PC-9 (cell line): ENCODE measurements around the gene GBX1. TPM values are rescaled to one million over a fixed set of nuclear protein-coding genes. Genes with fewer than 3 reads are reported as not detected.

Experiments
- BruUV-seq: library from RNA; stranded (reverse); fragments of 400-500 nt; replicated peaks from 2 replicates; lab custom pipeline; 2021; lab: Mats Ljungman, UMichigan
- CTCF ChIA-PET: fragments of 300-600 bp; sonication (Branson Sonifier 250); formaldehyde crosslinking; loops from one replicate; lab custom pipeline; 2022; ENCODE audit warnings: antibody characterized with exemption; lab: Charles Lee
- POLR2A ChIA-PET: fragments of 300-600 bp; sonication (Branson Sonifier 250); formaldehyde crosslinking; loops from one replicate; lab custom pipeline; 2022; ENCODE audit warnings: antibody characterized with exemption; ENCODE audit not compliant: unreplicated experiment; lab: Charles Lee
- DNase-seq, 2 experiments: peaks; one replicate each; pipeline versions ENCODE4 v3.0.0 to v3.0.0-alpha.2; 2015 to 2022; ENCODE audit warnings: mixed read lengths in 1 of 2
- H2AFZ ChIP-seq: fragments of 200-600 bp; sonication (generic); 2 replicates; pipeline ENCODE4 v1.8.1; 2017; ENCODE audit warnings: antibody characterized with exemption
- H3F3A ChIP-seq: fragments of 200-600 bp; sonication (generic); 2 replicates; pipeline ENCODE4 v1.8.1; 2017; ENCODE audit warnings: antibody characterized with exemption, mild to moderate bottlenecking, low read depth; ENCODE audit not compliant: insufficient read depth
- H3K27ac ChIP-seq: fragments of 200-600 bp; sonication (generic); 2 replicates; pipeline ENCODE4 v1.6.1; 2016; ENCODE audit warnings: mixed run types
- H3K27me3 ChIP-seq: fragments of 200-600 bp; sonication (generic); 2 replicates; pipeline ENCODE4 v1.6.1; 2016; ENCODE audit warnings: low read depth, mixed run types; ENCODE audit not compliant: insufficient read depth
- H3K36me3 ChIP-seq: fragments of 200-600 bp; sonication (generic); 2 replicates; pipeline ENCODE4 v1.6.1; 2016; ENCODE audit warnings: low read depth, mixed run types
- H3K4me1 ChIP-seq: fragments of 200-600 bp; sonication (generic); replicated peaks from 2 replicates; pipeline ENCODE4 v1.6.1; 2016; ENCODE audit warnings: mixed run types; ENCODE audit not compliant: insufficient read depth
- H3K4me2 ChIP-seq: fragments of 200-600 bp; sonication (generic); 2 replicates; pipeline ENCODE4 v1.6.1; 2017; ENCODE audit warnings: mixed run types
- H3K4me3 ChIP-seq: fragments of 200-600 bp; sonication (generic); 2 replicates; pipeline ENCODE4 v1.6.1; 2016; ENCODE audit warnings: mixed run types
- H3K79me2 ChIP-seq: fragments of 200-600 bp; sonication (generic); 2 replicates; pipeline ENCODE4 v1.6.1; 2017; ENCODE audit warnings: low read depth, mixed run types
- H3K9me2 ChIP-seq: fragments of 200-600 bp; sonication (generic); 2 replicates; pipeline ENCODE4 v1.8.1; 2017; ENCODE audit warnings: mild to moderate bottlenecking; ENCODE audit not compliant: insufficient read depth
- H3K9me3 ChIP-seq: fragments of 200-600 bp; sonication (generic); 2 replicates; pipeline ENCODE4 v1.8.1; 2016; ENCODE audit warnings: low read depth; ENCODE audit not compliant: insufficient read depth
- H4K20me1 ChIP-seq: fragments of 200-600 bp; sonication (generic); 2 replicates; pipeline ENCODE4 v1.8.1; 2017; ENCODE audit not compliant: insufficient read depth
- CTCF ChIP-seq: fragments of 200-600 bp; sonication (generic); conservative IDR thresholded peaks from 2 replicates; pipeline ENCODE4 v1.6.1; 2017; ENCODE audit warnings: mixed run types, antibody characterized with exemption, mild to moderate bottlenecking, moderate library complexity
- EZH2 ChIP-seq: fragments of 200-600 bp; sonication (generic); IDR thresholded peaks from 2 replicates; pipeline ENCODE4 v1.8.0; 2017; ENCODE audit warnings: antibody characterized with exemption, low read depth
- intact Hi-C: fragments of 100-400 bp; cut with micrococcal nuclease; formaldehyde crosslinking; loops from one replicate; pipeline ENCODE4 v1.10.0; 2022; ENCODE audit not compliant: unreplicated experiment
- total RNA-seq: library from RNA; stranded (reverse); gene quantifications from 2 replicates; pipeline ENCODE4 v1.2.3, GENCODE V29; 2021

The GBX1 gene
- total RNA-seq, 1 experiment from 2014 or later: not detected

GRCh38 chr7:151122276-151122675 lies 45.2 kb downstream of the GBX1 start:
- H3K9me2 ChIP-seq: no peaks in the 10 kb centered on the region
- no peak for DNase-seq
- no peaks in the 10 kb centered on the region; the same call in 1 of the 2 replicates for H3F3A ChIP-seq
- no peaks in the 10 kb centered on the region for H3K4me1 ChIP-seq
- ChIA-PET CTCF (interaction anchor here (0.6 kb wide), 1 partner anchor 54 kb away, joined by 4 read pairs; no protein-coding TSS in a partner anchor), POLR2A (no interaction called here)
- intact Hi-C loops: no loop called here
- H3K4me3 ChIP-seq: no peak overlapping the region
- TF ChIP-seq CTCF: no peak
- H3K27ac ChIP-seq: no peak overlapping the region
- H3K4me2 ChIP-seq: no peak overlapping the region
- H2AFZ ChIP-seq: no peak overlapping the region
- no peaks in the 10 kb centered on the region for H3K79me2 ChIP-seq
- H3K27me3 ChIP-seq: no peaks in the 10 kb centered on the region
- BruUV-seq: no TSS peak
- H3K9me3 ChIP-seq: no peaks in the 10 kb centered on the region
- H3K36me3 ChIP-seq: no peaks in the 10 kb centered on the region
- H4K20me1 ChIP-seq: peaks cover 13% of the 10 kb centered on the region

DNA sequence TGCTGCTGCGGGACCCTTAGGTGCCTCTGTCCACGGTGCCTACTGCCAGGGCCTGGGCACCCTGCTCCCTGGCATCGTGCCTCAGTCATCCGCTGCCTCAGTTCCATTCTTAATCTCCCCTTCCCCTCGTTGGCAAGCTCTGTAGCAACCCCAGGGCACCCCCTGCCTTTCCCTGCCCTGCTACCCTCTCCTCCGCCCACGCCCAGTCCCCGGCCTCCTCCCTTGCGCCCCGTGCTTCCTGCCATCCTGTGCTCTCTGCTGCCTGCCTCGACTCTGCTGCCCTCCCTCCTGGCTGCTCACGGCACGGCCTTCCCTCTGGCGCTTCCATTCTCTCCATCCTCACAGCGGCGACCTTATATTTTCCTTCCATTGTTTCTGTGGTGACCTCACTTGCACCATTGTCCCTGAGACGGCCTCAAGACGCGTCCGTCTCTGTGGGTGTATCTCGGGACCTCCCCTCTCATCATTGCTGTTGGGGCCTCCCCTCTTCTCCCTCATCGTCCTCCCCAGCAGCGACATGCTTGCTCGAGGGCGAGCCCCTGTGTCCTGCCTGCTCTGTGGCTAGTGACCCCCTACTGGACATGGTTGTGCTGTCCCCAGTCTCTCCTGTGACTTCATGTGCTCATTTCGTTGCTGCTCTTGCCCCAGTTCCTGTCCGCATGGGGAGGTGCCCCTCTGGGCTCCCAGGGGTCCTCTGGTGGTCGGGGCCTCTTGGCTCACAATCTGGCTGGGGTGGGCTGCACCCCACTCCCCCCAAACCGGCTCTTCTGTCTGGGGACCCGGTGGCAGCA lies 45.9 kb downstream of the GBX1 start:
- POLR2A ChIA-PET: no interaction called here
- no peaks in the 10 kb centered on the region for H3K4me1 ChIP-seq
- no peaks in the 10 kb centered on the region; the same call in 1 of the 2 replicates for H3F3A ChIP-seq
- H3K4me3 ChIP-seq: no peak overlapping the region
- H3K9me3 ChIP-seq: no peaks in the 10 kb centered on the region
- H2AFZ ChIP-seq: no peak overlapping the region
- H3K9me2 ChIP-seq: no peaks in the 10 kb centered on the region
- no peak for DNase-seq
- H3K27me3 ChIP-seq: no peaks in the 10 kb centered on the region
- no TSS peak for BruUV-seq
- TF ChIP-seq EZH2 (no peak), CTCF (no peak)
- H3K4me2 ChIP-seq: no peak overlapping the region
- H4K20me1 ChIP-seq: peaks cover 17% of the 10 kb centered on the region
- peaks cover 4% of the 10 kb centered on the region; the same call in 1 of the 2 replicates for H3K79me2 ChIP-seq
- no peak overlapping the region for H3K27ac ChIP-seq
- H3K36me3 ChIP-seq: no peaks in the 10 kb centered on the region
- CTCF ChIA-PET: interaction anchor here (0.6 kb wide), 1 partner anchor 55 kb away, joined by 4 read pairs; no protein-coding TSS in a partner anchor
- intact Hi-C loops: no loop called here

DNA sequence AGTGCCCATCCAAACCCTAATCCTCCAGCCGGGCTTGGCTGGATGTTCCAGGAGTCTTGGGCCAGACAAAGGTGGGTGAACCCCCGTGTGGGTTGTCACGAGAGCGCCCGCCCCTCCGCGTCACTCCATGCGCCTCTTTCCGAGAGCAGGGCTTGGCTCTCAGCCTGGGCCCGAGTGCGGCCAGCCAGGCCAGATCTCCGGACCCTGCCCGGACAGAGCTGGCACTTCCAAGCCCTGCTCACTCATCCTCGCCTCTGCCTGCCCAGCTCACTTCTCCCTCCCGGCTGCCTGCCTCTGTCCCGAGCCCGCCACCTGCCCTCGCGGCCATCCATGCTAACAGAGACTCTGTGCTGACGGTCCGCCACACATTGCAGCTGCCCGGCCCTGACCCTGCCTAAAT lies 46.6 kb downstream of the GBX1 start:
- H4K20me1 ChIP-seq: peaks cover 24% of the 10 kb centered on the region
- H2AFZ ChIP-seq: no peak overlapping the region
- no peaks in the 10 kb centered on the region for H3K27me3 ChIP-seq
- H3F3A ChIP-seq: no peaks in the 10 kb centered on the region; the same call in 1 of the 2 replicates
- POLR2A ChIA-PET: no interaction called here
- CTCF ChIA-PET: no interaction called here
- H3K9me3 ChIP-seq: no peaks in the 10 kb centered on the region
- no peak overlapping the region for H3K4me3 ChIP-seq
- TF ChIP-seq CTCF (no peak), EZH2 (no peak)
- peaks cover 11% of the 10 kb centered on the region; the same call in 1 of the 2 replicates for H3K79me2 ChIP-seq
- no peak overlapping the region for H3K27ac ChIP-seq
- H3K36me3 ChIP-seq: no peaks in the 10 kb centered on the region
- intact Hi-C loops: no loop called here
- H3K4me2 ChIP-seq: no peak overlapping the region
- no TSS peak for BruUV-seq
- H3K9me2 ChIP-seq: no peaks in the 10 kb centered on the region
- DNase-seq: no peak
- peaks cover 6% of the 10 kb centered on the region for H3K4me1 ChIP-seq
